Middle frontal gyrus (tissue), 1 donor: ENCODE results near the gene SPAAR.

Experiments
- DNase-seq: peaks from one replicate; pipeline ENCODE4 v3.0.0-alpha.2; 2015; ENCODE audit warnings: low spot score; ENCODE audit errors: extremely low spot score

SPAAR gene

GRCh38 chr9:35945341-35946018, 36.2 kb downstream of the SPAAR start:
- DNase-seq, result no peak

GRCh38 chr9:35948451-35948850, 39.2 kb downstream of the SPAAR start:
- DNase-seq, result no peak

GRCh38 chr9:35948901-35949318, 39.6 kb downstream of the SPAAR start:
- no peak for DNase-seq

- DNase-seq, result no peak
Observed at GRCh38 chr9:35951736-35952135, 42.4 kb downstream of the SPAAR start.

GRCh38 chr9:35952526-35953191, 43.4 kb downstream of the SPAAR start:
- no peak for DNase-seq

- DNase-seq, result peak; percentile 42
Observed at GRCh38 chr9:35954942-35955546, 45.8 kb downstream of the SPAAR start.

- no peak for DNase-seq
Observed at GRCh38 chr9:35956651-35957050, 47.4 kb downstream of the SPAAR start.

- no peak for DNase-seq
Observed at GRCh38 chr9:35958104-35958837, 49.0 kb downstream of the SPAAR start, which contains the start of gene OR2S2. Gene OR2S2 (minus strand): TSS chr9:35958154. CDS start chr9:35958098, 56 bp downstream.

- peak; percentile 39 for DNase-seq
Observed at GRCh38 chr9:35960039-35960655, 50.9 kb downstream of the SPAAR start.
